Measurements from ENCODE around the gene RGS17. TPM values are rescaled to one million over a fixed set of nuclear protein-coding genes. Genes with fewer than 3 reads are reported as not detected.

RGS17 gene
- total and polyA plus RNA-seq, 2 of the 13 experiments (the other 11 are each of a cell fraction or from before 2014, with no cell fraction given): 0.04 TPM; not detected in 1

- TF ChIP-seq, protein P1, sequence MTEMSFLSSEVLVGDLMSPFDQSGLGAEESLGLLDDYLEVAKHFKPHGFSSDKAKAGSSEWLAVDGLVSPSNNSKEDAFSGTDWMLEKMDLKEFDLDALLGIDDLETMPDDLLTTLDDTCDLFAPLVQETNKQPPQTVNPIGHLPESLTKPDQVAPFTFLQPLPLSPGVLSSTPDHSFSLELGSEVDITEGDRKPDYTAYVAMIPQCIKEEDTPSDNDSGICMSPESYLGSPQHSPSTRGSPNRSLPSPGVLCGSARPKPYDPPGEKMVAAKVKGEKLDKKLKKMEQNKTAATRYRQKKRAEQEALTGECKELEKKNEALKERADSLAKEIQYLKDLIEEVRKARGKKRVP (CRISPR knock-in tag; IDR thresholded peaks at IDR 0.05): peak in 1 of 2 experiments; percentile 59; a peak in 2 of 4 replicates
- TF ChIP-seq ZBTB8A (CRISPR knock-in tag; IDR thresholded peaks at IDR 0.05; ENCODE audit: borderline replicate concordance, low read depth): peak; percentile 90; the same call in 1 of the 2 replicates
- no peak; the same call in 1 of the 2 replicates for TF ChIP-seq ZNF333 (CRISPR knock-in tag; IDR thresholded peaks at IDR 0.05; ENCODE audit: borderline replicate concordance)
- TF ChIP-seq ZFP41 (CRISPR knock-in tag; IDR thresholded peaks at IDR 0.05; ENCODE audit: borderline replicate concordance): no peak
- peak; percentile 57; the same call in 1 of the 2 replicates for TF ChIP-seq ZNF768 (CRISPR knock-in tag; IDR thresholded peaks at IDR 0.05)
- TF ChIP-seq ZNF652 (CRISPR knock-in tag; IDR thresholded peaks at IDR 0.05; ENCODE audit: borderline replicate concordance, low read depth): no peak
- peak; percentile 72; the same call in 1 of the 2 replicates for TF ChIP-seq ZC3H13 (CRISPR knock-in tag; IDR thresholded peaks at IDR 0.05)
- TF ChIP-seq, protein P2, sequence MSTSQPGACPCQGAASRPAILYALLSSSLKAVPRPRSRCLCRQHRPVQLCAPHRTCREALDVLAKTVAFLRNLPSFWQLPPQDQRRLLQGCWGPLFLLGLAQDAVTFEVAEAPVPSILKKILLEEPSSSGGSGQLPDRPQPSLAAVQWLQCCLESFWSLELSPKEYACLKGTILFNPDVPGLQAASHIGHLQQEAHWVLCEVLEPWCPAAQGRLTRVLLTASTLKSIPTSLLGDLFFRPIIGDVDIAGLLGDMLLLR (CRISPR knock-in tag; IDR thresholded peaks at IDR 0.05): no peak; the same call in 1 of the 2 replicates
- TF ChIP-seq PCBP2 (optimal IDR thresholded peaks at IDR 0.05; ENCODE audit: low read depth, low read length, poor library complexity, severe bottlenecking): no peak
- TF ChIP-seq HMG20A (CRISPR knock-in tag; IDR thresholded peaks at IDR 0.05; ENCODE audit: borderline replicate concordance): 0 out of 2 replicates have a peak, but pooled peaks have one; percentile 32
- TF ChIP-seq KAT8 (CRISPR knock-in tag; IDR thresholded peaks at IDR 0.05): peak; percentile 93
- TF ChIP-seq KAT7 (CRISPR knock-in tag; IDR thresholded peaks at IDR 0.05; ENCODE audit: borderline replicate concordance): peak; percentile 83
- 0 out of 2 replicates have a peak, but pooled peaks have one; percentile 63 for TF ChIP-seq FIP1L1 (IDR thresholded peaks at IDR 0.05; ENCODE audit: borderline replicate concordance, insufficient read depth, low read depth, low read length)
- peak; percentile 79 for TF ChIP-seq THAP11 (CRISPR knock-in tag; IDR thresholded peaks at IDR 0.05)
- TF ChIP-seq ZNF577 (CRISPR knock-in tag; IDR thresholded peaks at IDR 0.05; ENCODE audit: borderline replicate concordance, low read depth): 0 out of 2 replicates have a peak, but pooled peaks have one; percentile 87
- TF ChIP-seq ATF7-NPFF (CRISPR knock-in tag; IDR thresholded peaks at IDR 0.05; ENCODE audit: low read depth): peak; percentile 85
- peak; percentile 6 for TF ChIP-seq TEAD3 (CRISPR knock-in tag; optimal IDR thresholded peaks at IDR 0.05; ENCODE audit: borderline replicate concordance)
- TF ChIP-seq NFKBIZ (CRISPR knock-in tag; IDR thresholded peaks at IDR 0.05): peak; percentile 77; the same call in 1 of the 2 replicates
- peak; percentile 80 for TF ChIP-seq SP5 (CRISPR knock-in tag; IDR thresholded peaks at IDR 0.05; ENCODE audit: borderline replicate concordance, low read depth)
- TF ChIP-seq EP300 (IDR thresholded peaks at IDR 0.05; ENCODE audit: low read depth in 2 of 2, low read length in 2 of 2): 0 out of 4 replicates have a peak, but pooled peaks of 1 of the 2 experiments have one; percentile 36
- no peak for TF ChIP-seq EP300 (CRISPR knock-in tag; IDR thresholded peaks at IDR 0.05; ENCODE audit: borderline replicate concordance)
- TF ChIP-seq, protein P3, sequence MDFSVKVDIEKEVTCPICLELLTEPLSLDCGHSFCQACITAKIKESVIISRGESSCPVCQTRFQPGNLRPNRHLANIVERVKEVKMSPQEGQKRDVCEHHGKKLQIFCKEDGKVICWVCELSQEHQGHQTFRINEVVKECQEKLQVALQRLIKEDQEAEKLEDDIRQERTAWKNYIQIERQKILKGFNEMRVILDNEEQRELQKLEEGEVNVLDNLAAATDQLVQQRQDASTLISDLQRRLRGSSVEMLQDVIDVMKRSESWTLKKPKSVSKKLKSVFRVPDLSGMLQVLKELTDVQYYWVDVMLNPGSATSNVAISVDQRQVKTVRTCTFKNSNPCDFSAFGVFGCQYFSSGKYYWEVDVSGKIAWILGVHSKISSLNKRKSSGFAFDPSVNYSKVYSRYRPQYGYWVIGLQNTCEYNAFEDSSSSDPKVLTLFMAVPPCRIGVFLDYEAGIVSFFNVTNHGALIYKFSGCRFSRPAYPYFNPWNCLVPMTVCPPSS (IDR thresholded peaks at IDR 0.05): no peak
- no peak for TF ChIP-seq PTBP1 (IDR thresholded peaks at IDR 0.05; ENCODE audit: low read depth, low read length, poor library complexity, severe bottlenecking)
- 0 out of 2 replicates have a peak, but pooled peaks have one; percentile 21 for TF ChIP-seq HMG20B (CRISPR knock-in tag; conservative IDR thresholded peaks at IDR 0.05)
- no peak for TF ChIP-seq RARA (CRISPR knock-in tag; IDR thresholded peaks at IDR 0.05)
Measured at GRCh38 chr6:152982904-152983636, 148.0 kb downstream of the RGS17 start, which contains the start of gene FBXO5 (continued).
